ENCODE results near the gene TERT.

The TERT gene

DNA sequence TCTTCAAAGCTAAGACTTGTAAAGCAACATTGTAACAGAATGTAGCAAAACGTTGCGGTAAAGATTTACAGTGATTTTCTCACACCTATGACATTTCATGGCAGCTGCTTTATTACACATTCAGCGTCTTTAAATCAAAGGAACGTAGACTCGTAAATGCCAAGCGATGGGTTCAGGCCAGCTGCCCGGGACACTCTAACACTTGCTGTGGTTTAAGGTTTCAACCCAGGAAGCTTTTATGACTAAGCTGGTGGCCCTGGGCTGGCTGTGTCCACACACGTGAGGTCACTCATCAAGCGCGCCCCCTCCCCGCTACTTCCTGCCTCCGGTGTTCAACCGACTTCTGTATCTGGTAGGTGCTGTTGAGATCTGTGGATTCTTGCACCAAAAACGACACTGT, 67.2 kb downstream of the TERT start:
- no peaks in the 10 kb centered on the region for H3K79me2 ChIP-seq (ENCODE audit: insufficient read depth, low read length)
- no peaks in the 10 kb centered on the region for H3K27me3 ChIP-seq (ENCODE audit: insufficient read depth, low read length, poor library complexity)
- H2AFZ ChIP-seq (ENCODE audit: low read depth, low read length): no peak overlapping the region
- H3K9me3 ChIP-seq (ENCODE audit: insufficient read depth, low read length, severe bottlenecking): no peaks in the 10 kb centered on the region
- DNase-seq (no peak), ATAC-seq (ENCODE audit: insufficient read depth, low read depth) (no peak)
- H3K27ac ChIP-seq (ENCODE audit: low read length): no peak overlapping the region
- no peaks in the 10 kb centered on the region for H4K20me1 ChIP-seq (ENCODE audit: insufficient read depth, low read length)
- TF ChIP-seq, protein P1, sequence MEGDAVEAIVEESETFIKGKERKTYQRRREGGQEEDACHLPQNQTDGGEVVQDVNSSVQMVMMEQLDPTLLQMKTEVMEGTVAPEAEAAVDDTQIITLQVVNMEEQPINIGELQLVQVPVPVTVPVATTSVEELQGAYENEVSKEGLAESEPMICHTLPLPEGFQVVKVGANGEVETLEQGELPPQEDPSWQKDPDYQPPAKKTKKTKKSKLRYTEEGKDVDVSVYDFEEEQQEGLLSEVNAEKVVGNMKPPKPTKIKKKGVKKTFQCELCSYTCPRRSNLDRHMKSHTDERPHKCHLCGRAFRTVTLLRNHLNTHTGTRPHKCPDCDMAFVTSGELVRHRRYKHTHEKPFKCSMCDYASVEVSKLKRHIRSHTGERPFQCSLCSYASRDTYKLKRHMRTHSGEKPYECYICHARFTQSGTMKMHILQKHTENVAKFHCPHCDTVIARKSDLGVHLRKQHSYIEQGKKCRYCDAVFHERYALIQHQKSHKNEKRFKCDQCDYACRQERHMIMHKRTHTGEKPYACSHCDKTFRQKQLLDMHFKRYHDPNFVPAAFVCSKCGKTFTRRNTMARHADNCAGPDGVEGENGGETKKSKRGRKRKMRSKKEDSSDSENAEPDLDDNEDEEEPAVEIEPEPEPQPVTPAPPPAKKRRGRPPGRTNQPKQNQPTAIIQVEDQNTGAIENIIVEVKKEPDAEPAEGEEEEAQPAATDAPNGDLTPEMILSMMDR (IDR thresholded peaks at IDR 0.05; ENCODE audit: borderline replicate concordance, extremely low read depth, low read length, poor library complexity, severe bottlenecking): no peak
- no peak for TF ChIP-seq EZH2 (IDR thresholded peaks at IDR 0.05; ENCODE audit: borderline replicate concordance, low read depth, low read length, severe bottlenecking)
- no peak overlapping the region for H3K9ac ChIP-seq (ENCODE audit: low read depth, low read length)
- H3K36me3 ChIP-seq (ENCODE audit: insufficient read depth, low read length): no peaks in the 10 kb centered on the region
- H3K4me1 ChIP-seq (ENCODE audit: insufficient read depth, low read length): peaks cover 28% of the 10 kb centered on the region
- H3K4me3 ChIP-seq (ENCODE audit: low read depth in 1 of 2, low read length in 2 of 2): no peak overlapping the region
- no peak overlapping the region for H3K4me2 ChIP-seq (ENCODE audit: insufficient read depth, low read length)

GRCh38 chr5:1226839-1227581, 67.9 kb downstream of the TERT start:
- no peaks in the 10 kb centered on the region for H4K20me1 ChIP-seq (ENCODE audit: insufficient read depth, low read length)
- ATAC-seq (ENCODE audit: insufficient read depth, low read depth): no peak
- no peak overlapping the region for H3K27ac ChIP-seq (ENCODE audit: low read length)
- no peaks in the 10 kb centered on the region for H3K36me3 ChIP-seq (ENCODE audit: insufficient read depth, low read length)
- peaks cover 28% of the 10 kb centered on the region for H3K4me1 ChIP-seq (ENCODE audit: insufficient read depth, low read length)
- no peak overlapping the region for H2AFZ ChIP-seq (ENCODE audit: low read depth, low read length)
- no peak overlapping the region for H3K4me3 ChIP-seq (ENCODE audit: low read depth in 1 of 2, low read length in 2 of 2)
- no peak overlapping the region for H3K9ac ChIP-seq (ENCODE audit: low read depth, low read length)
- no peak for TF ChIP-seq EZH2 (IDR thresholded peaks at IDR 0.05; ENCODE audit: borderline replicate concordance, low read depth, low read length, severe bottlenecking)
- TF ChIP-seq, protein P1 (IDR thresholded peaks at IDR 0.05; ENCODE audit: borderline replicate concordance, extremely low read depth, low read length, poor library complexity, severe bottlenecking): no peak
- no peak overlapping the region for H3K4me2 ChIP-seq (ENCODE audit: insufficient read depth, low read length)
- H3K27me3 ChIP-seq (ENCODE audit: insufficient read depth, low read length, poor library complexity): no peaks in the 10 kb centered on the region
- H3K9me3 ChIP-seq (ENCODE audit: insufficient read depth, low read length, severe bottlenecking): no peaks in the 10 kb centered on the region
- no peak for DNase-seq
- H3K79me2 ChIP-seq (ENCODE audit: insufficient read depth, low read length): no peaks in the 10 kb centered on the region

GRCh38 chr5:1226231-1226630, 68.6 kb downstream of the TERT start:
- Histone ChIP-seq H2AFZ (ENCODE audit: low read depth, low read length) (no peak overlapping the region), H3K79me2 (ENCODE audit: insufficient read depth, low read length) (no peaks in the 10 kb centered on the region), H3K27ac (ENCODE audit: low read length) (no peak overlapping the region), H3K36me3 (ENCODE audit: insufficient read depth, low read length) (no peaks in the 10 kb centered on the region), H3K27me3 (ENCODE audit: insufficient read depth, low read length, poor library complexity) (no peaks in the 10 kb centered on the region), H3K4me2 (ENCODE audit: insufficient read depth, low read length) (no peak overlapping the region), H4K20me1 (ENCODE audit: insufficient read depth, low read length) (no peaks in the 10 kb centered on the region), H3K4me1 (ENCODE audit: insufficient read depth, low read length) (peaks cover 28% of the 10 kb centered on the region), H3K4me3 (ENCODE audit: low read depth in 1 of 2, low read length in 2 of 2) (no peak overlapping the region), H3K9ac (ENCODE audit: low read depth, low read length) (no peak overlapping the region), H3K9me3 (ENCODE audit: insufficient read depth, low read length, severe bottlenecking) (no peaks in the 10 kb centered on the region)
- TF ChIP-seq, protein P1 (IDR thresholded peaks at IDR 0.05; ENCODE audit: borderline replicate concordance, extremely low read depth, low read length, poor library complexity, severe bottlenecking): no peak
- no peak for TF ChIP-seq EZH2 (IDR thresholded peaks at IDR 0.05; ENCODE audit: borderline replicate concordance, low read depth, low read length, severe bottlenecking)
- no peak for DNase-seq
- no peak for ATAC-seq (ENCODE audit: insufficient read depth, low read depth)
